Stimulated activated memory B cell treated with anti-CD40 and anti-IgM and Interleukin-4, amounts not matched to agents 10 μg/mL and 1 μg/mL and 100 μg/mL, for 72 hours (primary cell): ENCODE results near the gene TFCP2L1.

Experiments used
- ATAC-seq: fragments of 150-1000 bp; cut with Tn5 transposase; 2 replicates; pipeline ENCODE4 v1.10.0; 2021
- H3K27ac Mint-ChIP-seq: one replicate; pipeline ENCODE4 v1.8.0; 2022; ENCODE audit warnings: mild to moderate bottlenecking, mixed read lengths
- H3K27me3 Mint-ChIP-seq: one replicate; pipeline ENCODE4 v1.8.0; 2022; ENCODE audit warnings: mixed read lengths
- H3K36me3 Mint-ChIP-seq: one replicate; pipeline ENCODE4 v1.8.0; 2022; ENCODE audit warnings: mixed read lengths
- H3K4me1 Mint-ChIP-seq: one replicate; pipeline ENCODE4 v1.8.0; 2022; ENCODE audit warnings: mixed read lengths
- H3K4me3 Mint-ChIP-seq: one replicate; pipeline ENCODE4 v1.8.0; 2022; ENCODE audit warnings: mild to moderate bottlenecking, moderate library complexity, mixed read lengths
- H3K9me3 Mint-ChIP-seq: one replicate; pipeline ENCODE4 v1.8.0; 2022; ENCODE audit warnings: mixed read lengths

The TFCP2L1 gene

GRCh38 chr2:121195036-121195435 lies 90.0 kb downstream of the TFCP2L1 start:
- H3K27ac Mint-ChIP-seq = no peak overlapping the region
- no peak overlapping the region for H3K4me3 Mint-ChIP-seq
- ATAC-seq = no peak
- H3K36me3 Mint-ChIP-seq = no peaks in the 10 kb centered on the region
- H3K27me3 Mint-ChIP-seq = no peaks in the 10 kb centered on the region
- H3K4me1 Mint-ChIP-seq = no peaks in the 10 kb centered on the region
- no peaks in the 10 kb centered on the region for H3K9me3 Mint-ChIP-seq

GRCh38 chr2:121194626-121195025 lies 90.4 kb downstream of the TFCP2L1 start:
- no peak for ATAC-seq
- Mint-ChIP-seq H3K9me3 (no peaks in the 10 kb centered on the region), H3K27me3 (no peaks in the 10 kb centered on the region), H3K27ac (no peak overlapping the region), H3K36me3 (no peaks in the 10 kb centered on the region), H3K4me1 (no peaks in the 10 kb centered on the region), H3K4me3 (no peak overlapping the region)

- Mint-ChIP-seq H3K4me1 (no peaks in the 10 kb centered on the region), H3K9me3 (no peaks in the 10 kb centered on the region), H3K27me3 (peaks cover 6% of the 10 kb centered on the region), H3K27ac (no peak overlapping the region), H3K4me3 (no peak overlapping the region), H3K36me3 (no peaks in the 10 kb centered on the region)
- no peak for ATAC-seq
Observed at GRCh38 chr2:121193185-121193584, 91.8 kb downstream of the TFCP2L1 start.

GRCh38 chr2:121192576-121192975 lies 92.4 kb downstream of the TFCP2L1 start:
- Mint-ChIP-seq H3K27me3 (peaks cover 12% of the 10 kb centered on the region), H3K36me3 (no peaks in the 10 kb centered on the region), H3K27ac (no peak overlapping the region), H3K9me3 (no peaks in the 10 kb centered on the region), H3K4me1 (no peaks in the 10 kb centered on the region), H3K4me3 (no peak overlapping the region)
- no peak for ATAC-seq

GRCh38 chr2:121191191-121192170 lies 93.5 kb downstream of the TFCP2L1 start:
- H3K4me3 Mint-ChIP-seq = no peak overlapping the region

GRCh38 chr2:121189661-121190381 lies 95.2 kb downstream of the TFCP2L1 start:
- Mint-ChIP-seq H3K9me3 (no peaks in the 10 kb centered on the region), H3K36me3 (no peaks in the 10 kb centered on the region), H3K27ac (no peak overlapping the region), H3K4me1 (no peaks in the 10 kb centered on the region), H3K27me3 (peaks cover 13% of the 10 kb centered on the region), H3K4me3 (no peak overlapping the region)
- ATAC-seq = no peak

More at GRCh38 chr2:121191191-121192170, 93.5 kb downstream of the TFCP2L1 start:
- no peaks in the 10 kb centered on the region for H3K9me3 Mint-ChIP-seq
- no peak for ATAC-seq
- H3K27ac Mint-ChIP-seq = no peak overlapping the region
- peaks cover 13% of the 10 kb centered on the region for H3K27me3 Mint-ChIP-seq
- no peaks in the 10 kb centered on the region for H3K36me3 Mint-ChIP-seq
- no peaks in the 10 kb centered on the region for H3K4me1 Mint-ChIP-seq

- Mint-ChIP-seq H3K4me1 (no peaks in the 10 kb centered on the region), H3K36me3 (no peaks in the 10 kb centered on the region), H3K27me3 (peaks cover 13% of the 10 kb centered on the region), H3K27ac (no peak overlapping the region), H3K9me3 (no peaks in the 10 kb centered on the region), H3K4me3 (no peak overlapping the region)
- ATAC-seq = no peak
Observed at GRCh38 chr2:121189011-121189410, 96.0 kb downstream of the TFCP2L1 start.

GRCh38 chr2:121187982-121188411 lies 97.0 kb downstream of the TFCP2L1 start:
- no peak for ATAC-seq
- no peaks in the 10 kb centered on the region for H3K9me3 Mint-ChIP-seq
- H3K4me1 Mint-ChIP-seq = no peaks in the 10 kb centered on the region
- H3K4me3 Mint-ChIP-seq = no peak overlapping the region
- H3K36me3 Mint-ChIP-seq = no peaks in the 10 kb centered on the region
- H3K27ac Mint-ChIP-seq = no peak overlapping the region
- peaks cover 13% of the 10 kb centered on the region for H3K27me3 Mint-ChIP-seq

- Mint-ChIP-seq H3K4me3 (no peak overlapping the region), H3K4me1 (no peaks in the 10 kb centered on the region), H3K27ac (no peak overlapping the region), H3K27me3 (peaks cover 13% of the 10 kb centered on the region), H3K36me3 (no peaks in the 10 kb centered on the region), H3K9me3 (no peaks in the 10 kb centered on the region)
- no peak for ATAC-seq
Observed at GRCh38 chr2:121187351-121187981, 97.5 kb downstream of the TFCP2L1 start.

GRCh38 chr2:121186261-121186660 lies 98.7 kb downstream of the TFCP2L1 start:
- Mint-ChIP-seq H3K4me3 (no peak overlapping the region), H3K4me1 (no peaks in the 10 kb centered on the region), H3K36me3 (no peaks in the 10 kb centered on the region), H3K27me3 (peaks cover 13% of the 10 kb centered on the region), H3K27ac (no peak overlapping the region), H3K9me3 (no peaks in the 10 kb centered on the region)
- ATAC-seq = peak; percentile 20

- no peaks in the 10 kb centered on the region for H3K36me3 Mint-ChIP-seq
- no peak for ATAC-seq
- no peaks in the 10 kb centered on the region for H3K4me1 Mint-ChIP-seq
- peaks cover 13% of the 10 kb centered on the region for H3K27me3 Mint-ChIP-seq
- no peak overlapping the region for H3K27ac Mint-ChIP-seq
- no peaks in the 10 kb centered on the region for H3K9me3 Mint-ChIP-seq
- H3K4me3 Mint-ChIP-seq = no peak overlapping the region
Observed at GRCh38 chr2:121185571-121186074, 99.4 kb downstream of the TFCP2L1 start.

GRCh38 chr2:121185111-121185510 lies 99.9 kb downstream of the TFCP2L1 start:
- Mint-ChIP-seq H3K4me3 (no peak overlapping the region), H3K36me3 (no peaks in the 10 kb centered on the region), H3K27me3 (peaks cover 13% of the 10 kb centered on the region), H3K4me1 (no peaks in the 10 kb centered on the region), H3K27ac (no peak overlapping the region), H3K9me3 (no peaks in the 10 kb centered on the region)
- no peak for ATAC-seq

- Mint-ChIP-seq H3K4me3 (no peak overlapping the region), H3K27ac (no peak overlapping the region), H3K27me3 (peaks cover 13% of the 10 kb centered on the region), H3K9me3 (no peaks in the 10 kb centered on the region), H3K4me1 (no peaks in the 10 kb centered on the region), H3K36me3 (no peaks in the 10 kb centered on the region)
- ATAC-seq = no peak
Observed at GRCh38 chr2:121184248-121184862, 100.6 kb downstream of the TFCP2L1 start.

- no peaks in the 10 kb centered on the region for H3K36me3 Mint-ChIP-seq
- ATAC-seq = no peak
Observed at GRCh38 chr2:121182520-121182919, 102.5 kb downstream of the TFCP2L1 start.

GRCh38 chr2:121179467-121179866 lies 105.5 kb downstream of the TFCP2L1 start:
- Mint-ChIP-seq H3K4me3 (no peak overlapping the region), H3K27me3 (peaks cover 17% of the 10 kb centered on the region), H3K4me1 (no peaks in the 10 kb centered on the region), H3K27ac (no peak overlapping the region), H3K36me3 (no peaks in the 10 kb centered on the region), H3K9me3 (no peaks in the 10 kb centered on the region)
- ATAC-seq = no peak

More at GRCh38 chr2:121182520-121182919, 102.5 kb downstream of the TFCP2L1 start:
- Mint-ChIP-seq H3K27me3 (peaks cover under 1% of the 10 kb centered on the region), H3K27ac (no peak overlapping the region), H3K4me3 (no peak overlapping the region), H3K4me1 (no peaks in the 10 kb centered on the region), H3K9me3 (no peaks in the 10 kb centered on the region)
